Left ventricle myocardium inferior (tissue), 1 donor: ENCODE measurements around the gene FGA. TPM values are rescaled to one million over a fixed set of nuclear protein-coding genes. Genes with fewer than 3 reads are reported as not detected.

Source experiments
- DNase-seq: peaks from one replicate; pipeline ENCODE4 v3.0.0-alpha.2; 2020
- H3K27ac ChIP-seq: fragments of 200-600 bp; replicated peaks from 2 replicates; pipeline ENCODE4 v1.8.0; 2021
- H3K27me3 ChIP-seq: fragments of 200-600 bp; 2 replicates; pipeline ENCODE4 v1.8.0; 2021; ENCODE audit warnings: low read depth
- H3K36me3 ChIP-seq: fragments of 200-600 bp; 2 replicates; pipeline ENCODE4 v1.8.0; 2021
- H3K4me1 ChIP-seq: fragments of 200-600 bp; 2 replicates; pipeline ENCODE4 v1.8.0; 2021
- H3K4me3 ChIP-seq: fragments of 200-600 bp; 2 replicates; pipeline ENCODE4 v1.8.0; 2021; ENCODE audit warnings: mild to moderate bottlenecking, moderate library complexity
- H3K9me3 ChIP-seq: fragments of 200-600 bp; replicated peaks from 2 replicates; pipeline ENCODE4 v1.8.0; 2021
- CTCF ChIP-seq: fragments of 200-600 bp; IDR thresholded peaks from 2 replicates; pipeline ENCODE4 v1.8.0; 2021; ENCODE audit warnings: antibody characterized with exemption, mild to moderate bottlenecking, borderline replicate concordance
- intact Hi-C: fragments of 100-400 bp; cut with micrococcal nuclease; formaldehyde crosslinking; loops from one replicate; pipeline ENCODE4 v1.11.0; 2022
- total RNA-seq: library from RNA; stranded (reverse); fragmentation: NEBNext Ultra II Directional; extraction: Animal tissue kit (Norgen Biotek cat#: 25700); gene quantifications from one replicate; pipeline ENCODE4 v1.2.1, GENCODE V29; 2021
- donor health status: DM: no; HTN: yes; CAD: no; lungs with severe emphysema.

The FGA gene
- total RNA-seq, 1 donor from 2014 or later, result not detected

GRCh38 chr4:154618708-154619315 lies 28.3 kb upstream of the FGA start:
- no peaks in the 10 kb centered on the region for H3K27me3 ChIP-seq
- H3K9me3 ChIP-seq, result no peaks in the 10 kb centered on the region
- no peak overlapping the region for H3K4me3 ChIP-seq
- DNase-seq, result no peak
- no peaks in the 10 kb centered on the region for H3K4me1 ChIP-seq
- TF ChIP-seq CTCF, result peak; percentile 65
- intact Hi-C loops, result no loop called here
- H3K27ac ChIP-seq, result no peak overlapping the region
- no peaks in the 10 kb centered on the region for H3K36me3 ChIP-seq

- no peaks in the 10 kb centered on the region for H3K36me3 ChIP-seq
- TF ChIP-seq CTCF, result no peak
- DNase-seq, result no peak
- H3K27ac ChIP-seq, result no peak overlapping the region
- no peaks in the 10 kb centered on the region for H3K27me3 ChIP-seq
- H3K4me1 ChIP-seq, result no peaks in the 10 kb centered on the region
- H3K9me3 ChIP-seq, result no peaks in the 10 kb centered on the region
- intact Hi-C loops, result no loop called here
- H3K4me3 ChIP-seq, result no peak overlapping the region
Measured at GRCh38 chr4:154617820-154618317, 27.3 kb upstream of the FGA start.

- no peaks in the 10 kb centered on the region for H3K27me3 ChIP-seq
- no peak overlapping the region for H3K27ac ChIP-seq
- no peak for TF ChIP-seq CTCF
- no peaks in the 10 kb centered on the region for H3K4me1 ChIP-seq
- DNase-seq, result no peak
- no peaks in the 10 kb centered on the region for H3K9me3 ChIP-seq
- no peaks in the 10 kb centered on the region for H3K36me3 ChIP-seq
- no peak overlapping the region for H3K4me3 ChIP-seq
- intact Hi-C loops, result no loop called here
Measured at GRCh38 chr4:154616731-154617130, 26.2 kb upstream of the FGA start.

- no peaks in the 10 kb centered on the region for H3K27me3 ChIP-seq
- no peak overlapping the region for H3K4me3 ChIP-seq
- H3K36me3 ChIP-seq, result no peaks in the 10 kb centered on the region
- H3K9me3 ChIP-seq, result no peaks in the 10 kb centered on the region
- no peaks in the 10 kb centered on the region for H3K4me1 ChIP-seq
- intact Hi-C loops, result no loop called here
- TF ChIP-seq CTCF, result no peak
- no peak overlapping the region for H3K27ac ChIP-seq
- no peak for DNase-seq
Measured at GRCh38 chr4:154616287-154616686, 25.7 kb upstream of the FGA start.

- Histone ChIP-seq H3K27me3 (peaks cover 4% of the 10 kb centered on the region), H3K4me3 (no peak overlapping the region), H3K36me3 (no peaks in the 10 kb centered on the region), H3K9me3 (no peaks in the 10 kb centered on the region), H3K27ac (no peak overlapping the region), H3K4me1 (no peaks in the 10 kb centered on the region)
- intact Hi-C loops, result no loop called here
- no peak for DNase-seq
- TF ChIP-seq CTCF, result no peak
Measured at GRCh38 chr4:154615211-154615610, 24.7 kb upstream of the FGA start.
